Middle frontal gyrus (tissue), 1 donor: ENCODE measurements around the gene PCDH9.

Experiments used
- DNase-seq: peaks from one replicate; pipeline ENCODE4 v3.0.0-alpha.2; 2015; ENCODE audit warnings: low spot score; ENCODE audit errors: extremely low spot score

Gene PCDH9

GRCh38 chr13:67036699-67037457 lies 193.3 kb downstream of the PCDH9 start:
- no peak for DNase-seq

DNA sequence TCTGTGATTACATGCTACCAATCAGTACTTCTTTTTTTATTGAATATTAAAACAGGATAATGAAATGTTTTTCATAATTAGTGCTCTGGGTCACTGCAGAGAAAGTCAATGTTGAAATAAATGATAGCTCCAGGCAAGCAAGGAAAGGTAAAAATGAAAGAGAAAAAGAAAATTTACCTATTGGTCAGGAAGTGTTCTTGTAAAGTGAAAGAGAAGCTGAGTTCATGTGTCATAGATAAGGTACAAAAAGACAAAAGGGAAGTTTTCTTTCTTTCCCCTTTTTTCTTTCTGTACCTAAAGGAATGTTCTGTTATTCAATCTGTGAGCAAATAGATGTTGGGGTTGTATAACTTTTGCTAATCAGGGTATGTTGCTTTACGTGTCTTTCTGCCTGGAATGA lies 197.0 kb downstream of the PCDH9 start:
- no peak for DNase-seq

DNA sequence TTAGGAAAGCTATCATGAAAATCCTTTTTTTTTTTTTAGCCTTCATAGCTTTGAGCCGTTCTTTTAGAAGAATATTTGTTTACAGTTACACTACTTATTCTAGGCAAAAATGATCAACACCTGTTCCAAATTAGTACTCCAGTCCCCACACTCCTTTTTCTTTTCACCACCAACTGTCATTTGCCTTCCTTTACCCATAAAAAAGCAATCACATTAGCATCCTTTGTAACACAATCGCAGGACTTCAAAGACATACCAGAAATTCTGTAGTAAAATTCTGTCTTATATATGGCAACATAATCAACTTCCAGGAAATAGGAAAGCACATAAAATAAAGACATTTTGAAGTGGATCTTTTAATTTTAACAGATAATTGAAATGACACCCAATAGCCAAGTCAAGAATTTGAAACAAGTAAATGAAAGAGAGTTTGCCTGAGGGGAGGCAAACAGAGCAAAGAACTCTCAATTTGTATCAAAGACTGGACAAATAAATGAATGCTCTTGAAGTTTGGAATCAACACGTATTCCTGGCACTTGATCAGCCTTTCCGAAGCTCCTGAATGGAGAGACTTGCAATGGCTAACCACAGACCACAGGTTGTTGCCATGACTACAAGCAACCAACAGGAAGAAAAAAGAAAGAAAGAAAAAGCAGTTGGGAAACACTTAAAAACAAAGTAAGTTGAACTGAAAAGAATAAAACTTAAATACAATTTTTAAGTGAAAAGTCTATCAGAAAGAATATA lies 206.8 kb downstream of the PCDH9 start:
- no peak for DNase-seq

DNA sequence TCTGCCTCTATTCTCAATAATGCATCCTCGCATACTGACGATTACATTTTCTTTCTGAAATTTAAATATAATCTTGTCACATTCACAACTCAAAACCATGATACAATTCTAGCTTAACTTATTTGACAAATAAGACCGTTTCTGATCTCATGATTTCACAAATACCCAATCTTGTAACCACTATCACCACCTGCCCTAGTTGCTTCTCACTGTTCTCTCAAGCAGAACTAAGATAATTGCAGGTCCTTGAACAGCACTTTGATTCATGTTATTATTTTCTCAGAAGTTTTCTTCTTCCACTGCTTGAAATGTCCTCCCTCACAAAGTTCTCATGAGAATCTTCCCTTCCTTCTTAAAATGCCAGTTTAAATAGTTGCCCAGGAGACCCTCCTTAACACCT lies 211.4 kb downstream of the PCDH9 start:
- DNase-seq: no peak

DNA sequence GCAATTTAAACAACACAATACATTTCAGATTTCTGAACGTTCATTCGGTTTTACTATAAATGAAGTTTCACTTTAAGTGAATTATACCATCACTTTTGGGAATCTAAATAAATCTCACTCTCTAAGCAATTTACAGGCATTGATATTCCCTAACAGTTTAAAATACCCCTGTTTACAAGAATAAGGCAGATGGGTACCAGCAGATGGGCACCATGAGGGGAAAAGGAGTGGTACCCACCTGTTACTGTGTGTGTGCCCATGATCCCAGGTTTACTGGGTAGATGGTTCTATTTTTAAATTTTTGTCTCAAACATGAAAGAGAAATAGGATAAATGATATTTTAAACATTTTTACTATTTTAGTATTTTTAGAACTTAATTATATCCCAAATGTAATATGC lies 212.9 kb downstream of the PCDH9 start:
- DNase-seq: no peak

DNA sequence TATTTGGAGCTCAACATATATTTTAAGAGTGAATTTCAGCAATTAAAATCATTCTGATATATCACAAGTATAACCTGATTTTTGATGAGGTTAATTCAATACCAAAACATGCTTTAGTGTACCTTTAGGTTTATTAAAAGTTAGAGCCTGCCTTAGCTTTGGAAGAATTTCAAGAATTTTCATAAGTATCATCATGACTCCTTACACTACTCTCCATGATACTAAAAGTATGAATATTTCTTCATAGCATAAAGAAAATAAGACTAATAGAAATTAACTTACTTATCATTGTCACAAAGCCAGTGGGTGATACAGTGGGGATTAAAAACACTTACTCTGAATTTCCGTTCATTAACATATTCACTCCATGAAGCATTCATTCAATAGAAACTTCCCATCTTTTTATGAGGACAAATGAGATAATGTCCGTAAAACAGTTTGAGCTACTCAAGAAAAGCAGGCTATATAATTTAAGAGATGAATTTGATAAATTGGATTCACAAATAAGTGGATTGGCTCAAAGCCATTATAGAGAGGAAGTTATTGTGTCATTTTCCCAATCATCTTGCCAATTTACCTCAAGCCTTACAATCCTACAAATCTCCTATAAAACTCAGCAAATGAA lies 214.0 kb downstream of the PCDH9 start:
- no peak for DNase-seq

DNA sequence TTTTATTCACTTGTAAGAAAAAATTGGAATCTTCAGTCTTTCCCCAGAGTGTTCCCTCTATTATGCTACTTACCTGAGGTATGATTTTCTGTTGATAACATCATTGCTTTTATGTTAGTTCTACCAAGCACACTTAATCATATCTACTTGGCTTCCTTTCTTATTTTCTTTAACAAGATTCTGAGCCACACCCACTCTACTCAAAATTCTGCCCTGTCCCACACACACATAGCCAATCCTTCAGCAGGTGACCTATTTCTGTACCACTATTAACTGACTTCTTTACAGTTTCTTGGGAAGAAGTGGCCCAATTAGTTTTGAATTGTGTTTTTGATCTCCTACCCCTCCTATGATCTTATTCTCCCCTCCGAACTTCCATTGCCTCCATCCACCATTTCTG lies 215.7 kb downstream of the PCDH9 start:
- DNase-seq: no peak

DNA sequence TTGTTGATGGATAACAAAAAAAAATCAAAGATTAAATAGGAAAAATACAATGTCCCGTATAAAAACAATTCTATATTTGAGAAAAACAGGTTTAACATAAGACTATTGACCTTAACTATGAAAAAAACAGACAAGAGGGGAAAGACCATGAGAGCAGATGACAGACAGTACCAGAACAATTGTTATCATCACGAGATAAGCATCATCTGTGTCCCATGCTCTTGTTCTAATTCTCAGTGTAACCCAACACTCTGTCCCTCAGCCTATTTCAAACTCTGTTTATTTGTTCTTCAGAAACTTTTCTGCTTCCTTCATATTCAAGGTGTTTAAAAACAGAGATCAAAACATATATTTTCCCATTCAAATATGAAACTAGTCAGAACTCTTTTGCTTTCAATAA lies 216.4 kb downstream of the PCDH9 start:
- DNase-seq: no peak

- DNase-seq: no peak
These were observed 222.0 kb downstream of the PCDH9 start for GRCh38 chr13:67008075-67008668.

DNA sequence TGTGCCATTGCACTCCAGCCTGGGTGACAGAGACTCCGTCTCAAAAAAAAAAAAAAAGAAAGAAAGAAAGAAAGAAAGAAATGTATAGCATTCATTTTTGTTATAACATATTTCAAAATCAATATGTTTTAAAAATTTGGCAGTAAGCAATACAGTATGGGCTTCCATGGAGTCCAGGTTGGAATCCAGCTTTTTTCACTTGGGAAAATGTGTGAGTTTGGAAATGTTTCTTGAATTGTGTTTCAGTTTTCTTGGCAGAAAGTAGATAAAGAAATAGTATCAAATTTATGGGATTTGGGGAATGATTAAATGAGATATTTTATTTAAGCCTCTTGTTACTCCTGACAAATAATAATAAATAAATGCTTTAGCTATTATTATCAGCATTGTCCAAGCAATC lies 225.6 kb downstream of the PCDH9 start:
- DNase-seq: no peak

- DNase-seq: no peak
These were observed 226.4 kb downstream of the PCDH9 start for GRCh38 chr13:67003743-67004142.

DNA sequence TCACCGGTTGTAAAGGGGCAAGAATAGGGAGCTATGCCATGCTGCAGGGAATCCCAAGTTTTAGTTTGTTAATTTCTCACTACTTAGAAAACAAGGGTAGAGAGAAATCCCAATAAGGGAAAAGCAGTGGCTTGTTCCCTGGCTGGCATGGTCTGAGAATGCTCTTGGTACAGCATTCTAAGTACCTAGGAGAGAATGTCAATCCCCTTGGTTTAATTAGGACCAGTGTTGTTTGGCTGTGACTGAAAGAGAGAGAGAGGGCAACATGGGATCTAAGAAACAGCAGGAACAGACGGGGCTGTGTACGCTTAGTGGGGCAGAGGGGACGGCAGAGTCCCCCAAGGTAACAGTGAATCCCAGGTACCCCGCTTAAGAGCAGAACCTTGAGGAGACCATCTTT lies 228.8 kb downstream of the PCDH9 start:
- no peak for DNase-seq

GRCh38 chr13:66996503-66996902 lies 233.6 kb downstream of the PCDH9 start:
- DNase-seq: no peak

DNA sequence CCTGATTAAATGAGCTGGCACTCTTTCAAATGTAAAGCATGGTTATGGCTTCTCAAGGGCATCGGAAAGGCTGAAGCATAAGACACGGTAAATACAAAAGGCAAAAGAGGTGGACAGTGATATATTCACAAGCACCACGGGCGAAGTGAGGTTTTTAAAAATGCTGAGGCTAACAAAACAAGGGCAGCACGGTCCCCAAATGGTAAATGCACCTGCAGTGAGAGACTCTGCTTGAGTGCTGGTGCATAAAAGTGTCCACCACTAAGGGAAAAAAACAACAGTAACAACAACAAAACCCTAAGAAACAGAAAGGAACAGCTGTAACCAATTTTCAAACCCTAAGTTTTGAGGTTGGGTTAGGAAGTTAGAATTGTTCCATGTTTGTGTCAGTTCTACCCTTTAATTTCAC lies 234.9 kb downstream of the PCDH9 start:
- DNase-seq: no peak

DNA sequence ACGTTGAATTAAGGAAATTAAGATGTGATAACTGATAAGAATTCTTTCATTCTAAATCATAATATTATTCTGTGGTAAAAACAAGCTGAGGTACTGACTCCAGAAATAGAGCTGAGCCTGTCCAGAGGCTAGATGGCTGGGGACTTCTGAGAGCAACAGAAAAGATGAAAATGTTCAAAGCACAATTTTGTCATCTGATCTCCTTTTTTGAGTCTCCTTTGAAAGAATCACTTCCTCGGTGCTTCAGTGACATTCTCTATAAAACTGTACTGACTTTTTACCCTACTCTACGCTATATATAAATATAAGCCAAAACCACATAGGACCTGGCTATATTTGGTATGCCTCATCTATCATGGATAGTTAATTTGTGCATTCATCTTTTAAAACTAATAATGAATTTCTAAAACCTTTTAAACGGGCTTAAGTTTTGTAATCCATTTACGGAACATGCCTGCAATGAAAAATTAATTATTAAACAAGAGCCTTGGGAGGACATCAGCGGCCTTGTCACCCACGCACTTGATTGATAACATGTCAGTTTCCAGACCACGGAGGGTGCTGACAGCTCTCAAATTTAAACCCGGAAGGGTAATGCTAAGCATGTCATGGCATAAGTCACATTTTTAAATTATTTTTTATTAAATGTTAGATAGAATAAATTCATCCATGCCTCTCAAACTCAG lies 235.5 kb downstream of the PCDH9 start:
- no peak for DNase-seq

DNA sequence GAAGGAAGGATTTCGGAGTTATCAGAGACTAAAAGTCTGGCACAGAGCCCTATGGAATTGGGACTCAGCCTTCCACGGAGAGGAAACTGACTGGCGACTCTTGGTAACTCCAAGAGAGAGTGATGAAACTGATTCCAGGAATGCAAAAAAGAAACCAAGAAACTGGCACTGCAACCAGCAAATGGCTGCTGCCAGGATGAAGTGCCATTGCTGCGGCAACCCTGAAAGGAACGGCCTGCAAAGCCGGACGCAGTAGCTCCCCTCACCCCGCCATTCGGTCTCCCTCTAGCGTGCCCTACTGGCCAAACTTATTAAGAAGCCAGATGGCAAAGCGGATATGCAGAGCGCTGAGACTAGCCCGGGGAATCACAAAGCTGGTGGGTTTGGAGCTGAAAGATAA lies 236.0 kb downstream of the PCDH9 start:
- DNase-seq: peak; percentile 83

DNA sequence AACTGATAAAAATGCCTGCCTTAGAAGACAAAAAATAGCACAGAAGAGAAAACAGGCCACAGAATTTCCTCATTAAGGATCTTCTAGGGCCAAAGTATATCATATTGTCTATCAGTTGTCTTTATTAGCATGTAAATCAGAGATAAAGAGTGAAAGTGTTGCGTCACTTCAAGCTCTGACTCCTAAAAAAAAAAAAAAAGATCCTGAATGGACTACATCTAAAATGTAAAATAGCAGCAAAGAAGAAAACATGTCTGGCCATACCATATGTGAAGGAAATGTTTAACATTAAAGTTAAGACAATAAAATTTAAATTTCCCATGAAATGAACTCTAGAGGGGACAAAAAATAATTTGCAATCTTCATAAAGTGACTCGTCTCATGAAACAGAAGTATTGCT lies 237.4 kb downstream of the PCDH9 start:
- DNase-seq: no peak

- no peak for DNase-seq
These were observed 238.0 kb downstream of the PCDH9 start for GRCh38 chr13:66992183-66992582.

- no peak for DNase-seq
These were observed 245.9 kb downstream of the PCDH9 start for GRCh38 chr13:66984241-66984640.

- no peak for DNase-seq
These were observed 248.2 kb downstream of the PCDH9 start for GRCh38 chr13:66981912-66982311.

DNA sequence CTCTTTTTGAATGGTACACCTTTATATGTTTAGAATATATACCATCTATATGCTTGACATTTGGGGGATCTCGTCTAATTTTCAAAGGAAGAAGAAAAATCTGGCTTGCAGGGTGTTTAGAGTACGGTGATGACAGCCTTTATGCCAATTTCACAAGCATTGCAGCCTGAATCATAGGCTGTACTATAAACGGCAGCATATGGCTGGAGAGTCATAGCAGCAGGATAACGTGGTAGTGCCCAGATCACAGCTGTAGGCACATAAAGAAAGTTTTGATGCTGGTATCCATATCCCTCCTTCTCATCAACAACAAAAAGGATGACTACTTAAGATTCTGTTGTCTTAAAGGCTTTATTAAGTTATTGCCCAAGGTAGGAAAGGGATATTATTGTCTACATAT lies 253.0 kb downstream of the PCDH9 start:
- no peak for DNase-seq

GRCh38 chr13:66974889-66975288 lies 255.2 kb downstream of the PCDH9 start:
- DNase-seq: no peak
